PFSK-1 (cell line): ENCODE data around the gene COLEC11.

Experiments used
- FOXP2 ChIP-seq: optimal IDR thresholded peaks from 2 replicates; pipeline ENCODE3; 2011; ENCODE audit warnings: borderline replicate concordance, control low read depth, inconsistent platforms; ENCODE audit not compliant: insufficient read depth; ENCODE audit errors: extremely low read length, extremely low read depth
- POLR2AphosphoS5 ChIP-seq: IDR thresholded peaks from 2 replicates; pipeline ENCODE4 v1.6.1; 2012; ENCODE audit warnings: low read depth, mild to moderate bottlenecking, control low read depth, low read length, moderate library complexity
- SIN3A ChIP-seq: IDR thresholded peaks from 2 replicates; pipeline ENCODE4 v1.6.1; 2012; ENCODE audit warnings: mild to moderate bottlenecking, low read length, moderate library complexity, borderline replicate concordance; ENCODE audit not compliant: insufficient read depth
- TAF1 ChIP-seq: IDR thresholded peaks from 2 replicates; pipeline ENCODE4 v1.6.1; 2012; ENCODE audit warnings: low read length, control low read depth, borderline replicate concordance; ENCODE audit not compliant: insufficient read depth
- TF ChIP-seq, protein P1 (sequence below), 2 experiments: IDR thresholded peaks; 2 replicates each; pipeline versions ENCODE4 v1.6.1 to v1.8.0; 2011 to 2012; ENCODE audit warnings: low read depth in 2 of 2, low read length in 2 of 2, control low read depth in 1 of 2, inconsistent platforms in 1 of 2, mild to moderate bottlenecking in 1 of 2, moderate library complexity in 1 of 2; ENCODE audit not compliant: insufficient read depth in 1 of 2

DNA sequence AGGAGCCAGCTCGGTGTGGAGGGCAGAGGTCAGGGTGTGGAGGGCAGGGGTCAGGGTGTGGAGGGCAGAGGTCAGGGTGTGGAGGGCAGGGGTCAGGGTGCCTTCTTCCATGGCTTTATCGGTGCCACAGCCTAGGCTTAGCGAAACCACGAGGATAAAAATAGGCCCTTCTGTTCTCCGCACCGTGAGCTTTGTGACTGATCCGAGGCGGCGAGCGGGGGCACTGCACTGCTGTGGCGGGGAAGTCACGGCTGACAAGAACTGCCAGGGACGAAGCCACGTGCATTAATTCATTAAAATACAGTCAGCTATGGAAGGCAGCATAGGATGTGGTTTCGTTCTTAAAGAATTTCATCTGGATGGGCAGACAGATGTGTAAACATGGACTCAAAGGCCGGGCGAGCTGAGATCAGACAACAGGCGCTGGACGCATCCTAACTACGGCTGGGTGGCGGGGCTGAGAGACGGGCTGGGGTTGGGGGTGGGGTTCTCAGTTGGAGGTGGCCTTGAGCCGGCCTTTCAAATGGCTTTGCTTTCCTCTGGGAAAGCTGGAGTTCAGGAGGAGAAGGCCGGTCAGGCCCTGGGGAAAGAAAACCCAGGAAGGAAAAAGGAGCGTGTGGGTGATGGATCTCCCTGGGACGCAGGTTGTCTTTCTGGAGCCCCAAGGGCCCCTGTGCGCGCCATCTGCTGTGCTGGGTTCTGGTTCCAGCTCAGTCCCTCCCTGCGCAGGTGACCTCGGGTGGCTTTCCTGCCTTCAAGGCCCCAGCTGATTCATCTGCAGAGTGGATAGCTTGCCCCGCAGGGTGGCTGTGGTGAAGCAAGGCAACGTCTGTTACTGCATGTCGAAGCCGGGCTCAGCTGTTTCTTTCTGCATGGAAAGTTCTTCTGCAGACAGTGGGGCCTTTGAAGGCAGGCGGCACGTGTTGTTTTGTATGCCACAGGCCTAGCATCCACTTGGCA, 62.1 kb downstream of the COLEC11 start:
- TF ChIP-seq FOXP2, result no peak
- TF ChIP-seq, protein P1, sequence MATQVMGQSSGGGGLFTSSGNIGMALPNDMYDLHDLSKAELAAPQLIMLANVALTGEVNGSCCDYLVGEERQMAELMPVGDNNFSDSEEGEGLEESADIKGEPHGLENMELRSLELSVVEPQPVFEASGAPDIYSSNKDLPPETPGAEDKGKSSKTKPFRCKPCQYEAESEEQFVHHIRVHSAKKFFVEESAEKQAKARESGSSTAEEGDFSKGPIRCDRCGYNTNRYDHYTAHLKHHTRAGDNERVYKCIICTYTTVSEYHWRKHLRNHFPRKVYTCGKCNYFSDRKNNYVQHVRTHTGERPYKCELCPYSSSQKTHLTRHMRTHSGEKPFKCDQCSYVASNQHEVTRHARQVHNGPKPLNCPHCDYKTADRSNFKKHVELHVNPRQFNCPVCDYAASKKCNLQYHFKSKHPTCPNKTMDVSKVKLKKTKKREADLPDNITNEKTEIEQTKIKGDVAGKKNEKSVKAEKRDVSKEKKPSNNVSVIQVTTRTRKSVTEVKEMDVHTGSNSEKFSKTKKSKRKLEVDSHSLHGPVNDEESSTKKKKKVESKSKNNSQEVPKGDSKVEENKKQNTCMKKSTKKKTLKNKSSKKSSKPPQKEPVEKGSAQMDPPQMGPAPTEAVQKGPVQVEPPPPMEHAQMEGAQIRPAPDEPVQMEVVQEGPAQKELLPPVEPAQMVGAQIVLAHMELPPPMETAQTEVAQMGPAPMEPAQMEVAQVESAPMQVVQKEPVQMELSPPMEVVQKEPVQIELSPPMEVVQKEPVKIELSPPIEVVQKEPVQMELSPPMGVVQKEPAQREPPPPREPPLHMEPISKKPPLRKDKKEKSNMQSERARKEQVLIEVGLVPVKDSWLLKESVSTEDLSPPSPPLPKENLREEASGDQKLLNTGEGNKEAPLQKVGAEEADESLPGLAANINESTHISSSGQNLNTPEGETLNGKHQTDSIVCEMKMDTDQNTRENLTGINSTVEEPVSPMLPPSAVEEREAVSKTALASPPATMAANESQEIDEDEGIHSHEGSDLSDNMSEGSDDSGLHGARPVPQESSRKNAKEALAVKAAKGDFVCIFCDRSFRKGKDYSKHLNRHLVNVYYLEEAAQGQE (IDR thresholded peaks at IDR 0.05; ENCODE audit: insufficient read depth in 1 of 2, low read depth in 2 of 2, low read length in 2 of 2), result no peak
- no peak for TF ChIP-seq POLR2AphosphoS5
- TF ChIP-seq TAF1, result no peak
- no peak for TF ChIP-seq SIN3A
